NCI-H146 (cell line): Measurements from ENCODE around the gene MARF1.
"Not testable (repeated sequence)": the region's sequence is repeated elsewhere in the genome, so short reads cannot be mapped to it uniquely, and the experiment has no call there.

Experiments used
- DNase-seq: peaks from one replicate; lab custom pipeline; 2025; lab: John Stamatoyannopoulos, UW

MARF1 gene

DNA sequence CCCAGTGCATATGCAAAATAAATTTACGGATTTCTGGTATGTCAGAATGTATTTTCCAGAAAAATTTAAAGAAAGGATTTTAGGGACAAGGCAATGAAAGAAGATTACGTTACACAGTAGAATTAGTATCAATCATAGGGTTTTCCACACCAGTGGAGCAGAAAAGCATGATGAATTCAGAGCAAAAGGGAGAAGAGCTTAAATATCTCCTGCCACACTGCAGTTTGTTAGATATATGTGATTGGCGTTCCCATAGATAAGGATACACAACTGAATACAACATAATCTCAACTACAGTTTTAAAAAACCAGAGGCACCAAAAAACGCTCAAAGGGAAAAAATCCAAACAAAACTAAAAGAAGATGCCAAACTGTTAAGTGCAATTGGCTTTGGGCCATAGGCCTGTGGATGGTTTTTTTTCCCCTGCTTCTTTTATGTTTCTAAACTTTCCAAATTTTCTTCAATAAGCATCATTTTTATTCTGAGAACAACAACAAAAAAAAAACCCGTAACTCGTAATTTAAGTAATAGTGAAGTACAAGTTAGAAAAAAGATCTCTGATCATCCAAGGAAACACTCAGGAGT, 22.3 kb downstream of the MARF1 start:
- DNase-seq: no peak

DNA sequence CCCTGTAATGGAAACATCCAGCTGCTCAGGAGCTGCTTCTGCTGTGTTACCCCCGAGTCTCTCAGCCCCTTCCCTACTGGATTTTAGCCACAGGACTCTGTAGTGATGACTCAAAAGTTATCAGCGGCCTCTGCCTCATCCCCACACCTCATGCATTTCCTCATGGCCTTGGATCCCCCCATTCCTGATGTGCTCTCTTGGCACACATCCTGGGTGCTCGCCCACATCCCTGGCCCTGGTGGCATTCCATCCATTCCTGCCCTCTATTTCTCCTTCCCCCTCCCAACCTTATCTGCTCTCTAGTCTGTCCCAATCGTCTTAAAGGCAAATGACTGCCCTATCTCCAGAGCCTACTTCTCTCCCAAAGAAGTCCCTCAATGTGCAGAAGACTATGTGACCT, 24.6 kb downstream of the MARF1 start:
- DNase-seq: no peak

DNA sequence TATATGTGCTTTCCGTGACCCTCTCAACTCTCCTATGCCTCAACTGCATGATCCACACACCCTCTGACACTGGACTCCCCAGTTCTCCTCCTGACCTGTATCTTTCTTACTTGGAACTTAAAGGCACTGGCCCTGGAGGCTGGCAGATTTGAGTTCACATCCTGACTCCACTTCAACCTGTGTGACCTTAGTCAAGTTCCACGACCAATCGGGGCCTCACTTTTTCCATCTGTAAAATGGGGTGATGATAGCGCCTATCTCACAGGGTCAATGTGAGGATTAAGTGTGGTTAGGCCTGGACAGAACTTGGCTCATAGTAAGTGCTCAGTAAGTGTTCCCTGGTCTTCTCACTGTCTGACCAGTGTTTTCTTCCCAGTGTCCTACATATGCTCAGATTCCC, 25.1 kb downstream of the MARF1 start:
- DNase-seq: no peak

DNA sequence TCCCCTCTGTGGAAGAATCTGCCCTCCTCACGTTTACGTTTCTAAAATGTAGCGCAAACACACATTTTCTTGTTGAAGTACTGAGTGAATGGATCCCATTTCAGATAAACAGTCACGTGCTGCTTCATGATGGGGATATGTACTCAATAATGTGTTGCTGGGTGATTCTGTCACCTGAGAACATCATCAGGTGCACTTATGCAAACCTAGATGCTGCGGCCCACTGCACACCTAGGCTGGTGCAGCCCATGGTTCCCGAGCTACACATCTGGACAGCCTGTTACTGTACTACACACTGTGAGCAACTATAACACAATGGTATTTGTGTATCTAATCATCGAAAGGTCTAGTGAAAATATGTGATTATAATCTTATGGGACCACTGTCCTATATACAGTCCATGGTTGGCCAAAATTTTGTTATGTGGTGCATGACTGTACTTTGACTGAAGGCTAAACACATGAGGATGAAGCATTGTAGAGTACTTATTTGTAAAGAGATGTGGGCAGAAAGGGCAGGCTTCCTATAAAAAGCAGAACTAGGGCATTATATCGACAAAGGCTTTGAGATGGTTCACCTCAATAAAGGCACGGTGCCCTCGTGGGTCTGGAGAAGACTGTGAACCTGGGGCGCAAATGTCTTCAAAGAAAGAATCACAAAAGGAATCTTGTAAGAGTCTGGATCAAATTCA, 26.3 kb downstream of the MARF1 start:
- no peak for DNase-seq

DNA sequence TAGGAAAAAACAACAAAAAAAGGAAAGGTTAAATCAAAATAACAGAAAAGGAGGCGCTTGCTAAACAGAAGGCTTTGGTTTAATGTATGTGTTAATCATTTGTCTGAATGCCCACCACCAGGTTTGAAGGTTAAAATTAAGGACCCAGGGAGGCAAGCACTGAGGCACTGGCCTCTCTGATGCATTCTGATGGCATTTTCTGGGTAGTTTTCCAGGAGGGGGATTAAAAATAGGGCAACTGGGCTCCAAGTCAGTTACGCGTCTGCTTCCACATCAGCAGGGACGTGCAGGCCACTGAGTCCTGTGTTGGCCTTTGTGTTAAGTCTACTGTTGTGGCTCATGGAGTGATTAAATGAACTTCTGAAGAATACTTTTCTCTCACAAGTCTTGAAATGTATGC, 26.9 kb downstream of the MARF1 start:
- DNase-seq: no peak

DNA sequence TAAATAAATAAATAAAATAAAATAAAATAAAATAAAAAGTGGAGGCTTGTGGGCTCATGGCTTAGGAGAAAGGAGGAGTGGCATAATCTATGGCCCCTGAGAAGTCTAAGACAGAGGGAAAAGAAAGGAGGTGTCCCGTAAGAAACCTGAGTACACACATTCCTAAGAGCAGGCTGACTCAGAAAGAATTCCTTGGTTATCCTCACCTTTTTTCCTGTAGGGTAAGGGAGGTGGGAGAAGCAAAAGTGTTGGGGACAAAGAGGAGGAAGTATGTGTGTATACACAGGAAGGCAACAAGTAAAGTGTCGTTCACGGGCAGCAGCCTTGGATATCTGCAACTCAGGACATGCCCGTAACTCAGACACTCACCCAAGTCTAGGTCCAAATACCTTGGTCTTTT, 29.3 kb downstream of the MARF1 start:
- no peak for DNase-seq

DNA sequence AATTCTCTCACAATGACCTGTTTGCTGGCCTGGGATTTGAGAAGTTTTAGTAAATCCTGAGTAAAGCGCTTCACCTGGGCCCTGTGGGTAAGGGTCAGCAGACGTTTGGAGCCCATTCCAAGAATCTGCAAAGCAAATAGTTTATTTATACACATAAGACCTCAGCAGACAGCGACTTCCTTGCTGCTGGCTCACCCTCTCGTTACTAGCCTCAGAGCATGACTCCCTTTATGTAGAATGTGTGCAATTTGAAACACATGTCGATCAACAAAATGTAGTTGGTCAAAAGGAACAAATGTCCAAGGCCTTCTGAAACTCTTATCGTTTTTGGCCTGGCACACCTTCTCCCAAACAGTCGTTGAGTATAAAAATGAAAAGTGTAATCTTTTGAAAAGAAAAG, 31.3 kb downstream of the MARF1 start:
- no peak for DNase-seq

DNA sequence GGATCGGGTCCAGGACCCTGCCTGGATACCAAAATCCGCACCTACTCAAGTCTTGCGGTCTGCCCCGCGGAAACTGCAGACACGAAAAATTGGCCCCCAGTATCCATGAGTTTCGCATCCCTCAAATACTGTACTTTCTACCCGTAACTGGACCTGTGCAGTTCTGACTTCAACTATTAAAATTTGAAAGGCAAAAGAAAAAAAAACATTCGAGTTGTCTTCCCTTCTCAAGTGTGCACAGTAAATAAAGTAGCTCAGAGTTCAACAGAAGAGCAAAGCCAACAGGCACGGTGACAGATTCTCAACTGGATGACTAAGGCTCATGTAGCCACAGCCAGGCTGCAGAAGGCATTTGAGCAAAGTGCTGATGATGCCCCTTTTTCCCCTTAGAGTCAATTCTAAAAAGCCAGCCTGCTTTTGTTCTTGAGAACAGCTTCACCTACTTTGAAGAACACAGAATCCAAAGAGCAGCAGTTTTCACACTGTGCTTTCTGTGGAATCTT, 32.5 kb downstream of the MARF1 start:
- no peak for DNase-seq

DNA sequence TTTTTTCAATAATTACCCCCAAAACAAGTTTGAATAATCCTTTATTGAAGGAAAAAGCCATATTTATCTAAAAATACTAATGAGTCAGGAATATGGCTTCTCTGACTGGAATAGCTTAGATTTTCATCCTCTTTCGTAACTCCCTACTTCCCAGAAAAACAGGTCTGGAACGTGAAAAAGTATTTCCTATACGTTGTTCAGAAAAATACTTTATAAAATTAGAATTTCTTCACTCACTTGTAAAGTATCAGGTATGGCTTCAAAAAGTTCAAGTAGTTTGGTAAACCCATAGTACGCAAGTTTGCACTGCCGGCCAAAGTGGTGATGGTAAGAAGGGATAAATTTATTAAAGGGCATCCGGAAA, 33.7 kb downstream of the MARF1 start:
- no peak for DNase-seq

DNA sequence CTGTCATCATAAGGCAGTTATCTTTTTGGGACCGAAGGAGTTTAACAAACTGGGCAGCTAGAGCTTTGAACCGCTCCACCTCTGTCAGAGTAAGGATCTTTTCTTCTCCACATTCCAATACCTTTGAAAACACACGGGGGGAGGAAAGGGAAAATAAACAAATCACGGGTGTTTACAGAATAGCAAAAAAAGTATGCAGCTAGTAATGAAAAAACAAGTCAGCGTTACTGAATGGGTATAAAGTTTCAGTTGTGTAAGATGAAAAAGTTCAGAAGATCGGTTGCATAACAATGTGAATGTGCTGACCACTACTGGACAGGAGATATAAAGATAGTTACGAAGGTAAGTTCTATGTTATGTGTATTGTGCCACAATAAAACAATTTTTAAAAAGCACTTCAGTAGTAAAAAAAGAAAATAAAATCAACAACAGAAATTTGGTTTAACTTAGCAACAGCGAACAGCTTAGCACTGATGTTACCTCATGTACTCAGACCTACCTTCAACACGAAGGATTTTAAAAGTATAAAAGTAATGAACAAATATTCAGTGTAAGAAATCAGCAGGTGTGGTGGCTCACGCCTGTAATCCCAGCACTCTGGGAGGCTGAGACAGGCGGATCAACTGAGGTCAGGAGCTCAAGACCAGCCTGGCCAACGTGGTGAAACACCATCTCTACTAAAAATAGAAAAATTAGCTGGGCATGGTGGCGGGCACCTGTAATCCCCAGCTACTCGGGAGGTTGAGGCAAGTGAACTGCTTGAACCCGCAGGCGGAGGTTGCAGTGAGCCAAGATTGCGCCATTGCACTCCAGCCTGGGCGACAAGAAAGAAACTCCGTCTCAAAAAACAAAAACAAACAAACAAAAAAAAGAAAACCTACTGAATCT, 34.3 kb downstream of the MARF1 start:
- DNase-seq: no peak

DNA sequence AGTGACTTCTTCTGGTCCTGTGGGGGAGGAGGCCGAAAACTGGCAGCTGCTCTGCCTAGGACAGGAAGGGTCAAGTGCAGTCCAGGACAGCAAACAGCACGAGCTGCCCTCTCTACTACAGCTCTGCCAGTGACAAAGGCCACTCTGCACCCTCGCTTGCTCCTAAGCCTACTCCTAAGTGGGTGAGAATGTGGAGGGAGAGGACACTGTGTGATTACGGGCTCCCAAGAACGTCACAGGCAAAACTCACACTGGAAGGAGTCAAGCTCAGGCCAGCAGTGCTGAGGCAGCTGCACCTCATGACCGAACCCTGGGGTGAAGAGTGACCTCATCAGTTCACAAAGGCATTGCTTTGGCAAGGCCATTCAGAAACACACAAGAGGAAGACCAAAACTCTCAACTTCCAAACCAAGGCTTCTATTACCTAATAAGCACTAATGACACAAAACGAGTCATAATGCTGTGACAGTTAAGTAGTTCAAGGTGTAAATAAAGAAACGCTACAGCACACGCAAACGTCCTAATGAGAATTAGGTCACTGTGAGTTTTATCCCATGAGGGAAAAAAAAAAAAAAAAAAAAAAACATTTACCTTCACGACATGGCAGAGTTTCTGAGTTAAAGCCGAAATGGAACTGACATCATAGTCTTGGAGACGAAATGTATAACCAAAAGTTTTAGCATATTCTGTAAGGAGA, 35.1 kb downstream of the MARF1 start:
- no peak for DNase-seq

DNA sequence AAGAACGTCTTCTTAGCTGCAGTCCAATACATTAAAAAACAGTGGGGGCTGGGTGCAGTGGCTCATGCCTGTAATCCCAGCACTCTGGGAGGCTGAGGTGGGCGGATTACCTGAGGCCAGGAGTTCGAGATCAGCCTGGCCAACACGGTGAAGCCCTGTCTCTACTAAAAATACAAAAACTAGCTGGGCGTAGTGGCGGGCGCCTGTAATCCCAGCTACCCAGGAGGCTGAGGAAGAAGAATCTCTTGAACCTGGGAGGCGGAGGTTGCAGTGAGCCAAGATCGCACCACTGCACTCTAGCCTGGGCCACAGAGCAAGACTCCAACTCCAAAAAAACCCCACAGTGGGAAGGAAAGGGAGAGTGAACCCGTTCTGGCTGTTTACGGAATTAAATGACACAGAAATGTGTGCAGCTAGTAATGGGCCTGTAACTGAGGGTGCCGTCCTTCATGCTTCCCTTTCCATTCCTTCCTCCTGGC, 35.7 kb downstream of the MARF1 start:
- DNase-seq: not testable (repeated sequence)

DNA sequence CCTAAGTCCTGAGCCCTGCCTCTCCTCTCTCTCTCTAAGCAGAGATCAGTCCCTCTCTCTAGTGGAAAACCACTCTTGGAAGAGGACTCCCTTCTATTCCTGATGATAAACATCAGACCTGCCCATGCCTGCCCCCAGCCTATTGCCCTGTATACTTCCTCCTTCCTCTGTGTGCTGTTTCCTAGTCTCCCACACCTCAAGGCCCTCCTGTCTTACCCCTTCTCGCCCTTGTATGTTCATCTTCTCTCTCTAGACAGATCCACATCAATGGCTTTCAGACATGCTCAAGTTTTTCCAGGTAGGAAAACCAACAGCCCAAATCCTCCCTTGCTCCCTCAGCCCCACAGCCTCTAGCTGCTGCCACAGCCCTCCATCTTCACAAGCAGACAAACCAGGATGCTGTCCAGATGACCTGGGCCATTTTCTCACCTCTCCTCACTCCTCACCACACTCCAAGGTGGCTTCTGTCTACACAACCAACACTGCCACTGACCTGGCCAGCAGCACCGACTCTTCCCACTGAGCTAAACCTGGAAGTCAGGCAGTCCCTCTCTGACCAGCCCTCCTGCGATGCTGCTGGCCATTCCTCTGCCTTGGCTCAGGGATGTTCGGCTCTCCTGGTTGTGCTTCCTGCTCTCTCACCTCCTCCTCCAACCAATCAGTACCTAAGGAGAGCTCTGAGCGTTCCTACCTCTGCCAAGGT, 36.3 kb downstream of the MARF1 start:
- no peak for DNase-seq

DNA sequence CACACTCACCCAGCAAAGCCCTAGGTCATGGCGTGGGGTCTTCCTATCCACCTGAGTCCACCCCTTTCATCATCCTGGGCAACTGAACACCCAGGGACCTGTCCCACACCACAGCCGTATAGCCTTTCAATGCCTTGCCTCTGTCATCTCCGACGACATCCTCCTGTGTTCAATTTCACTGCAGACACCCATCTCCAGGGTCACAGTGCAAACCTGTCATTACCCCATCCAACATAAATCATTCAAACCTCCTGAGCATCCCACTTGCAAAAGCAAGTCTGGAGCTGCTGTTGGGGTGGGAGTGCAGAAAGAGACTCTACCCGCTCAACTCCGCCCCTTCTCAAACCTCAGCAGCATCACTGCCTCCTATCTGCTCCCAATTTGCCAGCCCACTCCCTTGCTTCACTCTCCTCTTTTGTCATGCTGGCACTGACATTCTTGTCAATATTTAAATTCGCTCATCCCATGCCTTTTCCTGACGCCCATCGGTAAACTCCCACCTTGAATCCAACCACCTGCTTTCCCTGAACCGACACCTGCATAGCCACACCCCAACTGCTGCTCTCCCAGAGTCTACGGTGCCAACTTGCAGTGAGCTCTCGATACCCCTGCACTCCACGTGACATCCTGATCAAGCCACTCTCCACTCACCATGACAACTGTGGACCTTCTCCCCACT, 37.0 kb downstream of the MARF1 start:
- DNase-seq: no peak

DNA sequence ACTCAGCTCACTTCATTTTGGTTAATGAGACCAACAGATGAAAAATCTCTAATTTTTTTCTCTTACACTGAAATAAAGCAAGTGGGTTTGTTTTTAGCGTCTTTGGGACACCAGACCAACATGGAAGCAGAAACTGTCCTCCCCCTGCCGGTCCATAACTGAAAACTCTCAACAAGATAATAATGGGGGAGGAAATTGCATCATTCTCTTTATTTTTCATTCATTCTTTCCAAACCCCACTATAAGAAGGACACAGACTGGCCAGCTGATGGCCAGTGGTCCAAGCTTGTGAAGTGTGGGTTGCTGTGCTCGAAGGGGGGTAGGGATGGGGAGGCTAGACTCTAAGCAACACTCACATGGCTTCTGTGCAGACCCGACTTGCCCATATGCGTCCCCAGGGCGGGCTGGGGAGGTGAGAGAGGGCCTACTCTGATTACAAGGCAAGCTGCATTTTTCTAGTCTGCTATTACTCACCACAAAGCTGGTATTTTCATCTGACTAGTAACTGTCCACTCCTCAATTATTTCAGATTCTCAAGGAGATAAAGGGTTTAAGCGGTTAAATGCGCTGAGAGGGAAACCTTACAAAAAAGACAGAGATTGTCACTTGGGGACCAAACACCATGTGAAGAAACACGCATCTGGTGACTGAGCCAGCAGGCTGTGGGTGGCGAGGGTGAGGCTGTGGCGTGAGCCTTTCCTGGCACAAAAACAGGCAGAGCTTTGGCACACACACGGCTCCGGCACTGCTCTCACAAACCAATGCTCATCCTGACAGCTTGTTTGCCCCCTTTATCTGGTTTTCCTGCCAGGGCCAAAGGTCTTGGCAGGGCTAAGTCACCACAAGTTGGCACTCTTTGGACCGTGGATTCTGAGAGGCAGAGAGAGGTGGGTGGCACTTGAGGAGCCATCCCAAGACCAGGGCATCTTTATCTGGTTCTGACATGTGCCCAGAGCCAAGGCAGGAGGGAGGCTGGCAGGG, 38.2 kb downstream of the MARF1 start:
- no peak for DNase-seq

DNA sequence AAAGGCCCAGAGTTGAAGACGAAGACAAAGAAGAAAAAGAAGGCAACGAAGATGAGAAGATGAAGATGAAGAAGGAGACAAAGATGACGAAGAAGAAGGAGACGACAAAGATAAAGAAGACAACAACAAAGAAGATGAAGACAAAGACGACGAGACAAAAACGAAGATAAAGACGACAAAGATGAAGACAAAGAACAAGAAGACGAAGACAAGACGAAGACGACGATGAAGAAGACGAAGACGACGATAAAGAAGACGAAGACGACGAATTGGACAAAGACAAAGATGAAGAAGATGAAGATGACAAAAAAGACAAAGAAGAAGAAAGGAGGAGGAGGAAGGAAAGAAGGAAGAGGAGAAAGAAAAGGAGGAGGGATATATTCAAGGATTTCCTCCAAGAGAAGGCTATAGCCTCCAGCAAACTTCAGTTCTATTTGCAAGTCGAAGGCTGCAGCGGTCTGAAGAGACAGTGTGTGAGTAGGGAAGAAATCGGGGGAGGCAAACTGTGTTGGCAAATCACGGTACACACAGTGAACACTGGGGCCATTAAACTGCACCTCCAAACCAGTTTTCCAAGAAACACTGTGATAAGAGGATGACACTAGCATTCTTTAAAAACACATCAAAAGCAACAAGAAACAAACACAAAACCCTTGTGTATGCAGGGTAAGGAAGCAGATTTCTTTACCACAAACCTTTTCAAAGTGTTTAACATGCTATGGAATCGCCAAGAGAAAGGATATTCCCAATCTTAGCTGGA, 40.5 kb downstream of the MARF1 start:
- no peak for DNase-seq

DNA sequence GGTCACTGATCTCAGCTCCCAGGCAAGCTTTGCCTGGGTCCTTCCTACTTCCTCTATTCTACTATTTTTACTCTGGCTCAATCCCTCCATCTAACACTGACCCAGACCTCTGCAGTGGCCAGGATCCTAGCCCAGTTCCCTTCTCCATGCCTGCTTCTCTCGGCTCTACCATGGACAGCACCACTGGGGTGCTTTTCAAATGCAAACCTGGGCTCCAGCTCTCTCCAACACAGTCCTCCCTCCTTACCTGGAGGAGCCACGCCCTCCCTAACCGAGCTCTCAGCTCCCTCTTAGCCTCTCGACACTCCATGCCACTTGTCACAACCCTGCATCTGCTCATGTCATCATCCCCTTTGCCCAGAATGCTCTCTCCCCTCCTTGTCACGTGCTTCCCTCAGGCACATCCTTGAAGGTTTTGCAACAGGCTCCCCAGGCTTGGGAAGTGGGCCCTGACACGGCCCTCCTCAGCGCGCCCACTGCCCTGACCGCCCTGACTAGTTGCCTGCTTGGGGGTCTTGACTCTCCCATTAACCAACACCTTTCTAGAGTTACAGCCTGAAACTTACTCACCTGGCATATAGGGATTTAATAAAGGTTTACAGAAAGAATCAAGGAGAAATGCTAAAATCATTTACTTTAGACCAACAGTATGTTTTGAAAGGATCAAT, 41.6 kb downstream of the MARF1 start:
- no peak for DNase-seq

DNA sequence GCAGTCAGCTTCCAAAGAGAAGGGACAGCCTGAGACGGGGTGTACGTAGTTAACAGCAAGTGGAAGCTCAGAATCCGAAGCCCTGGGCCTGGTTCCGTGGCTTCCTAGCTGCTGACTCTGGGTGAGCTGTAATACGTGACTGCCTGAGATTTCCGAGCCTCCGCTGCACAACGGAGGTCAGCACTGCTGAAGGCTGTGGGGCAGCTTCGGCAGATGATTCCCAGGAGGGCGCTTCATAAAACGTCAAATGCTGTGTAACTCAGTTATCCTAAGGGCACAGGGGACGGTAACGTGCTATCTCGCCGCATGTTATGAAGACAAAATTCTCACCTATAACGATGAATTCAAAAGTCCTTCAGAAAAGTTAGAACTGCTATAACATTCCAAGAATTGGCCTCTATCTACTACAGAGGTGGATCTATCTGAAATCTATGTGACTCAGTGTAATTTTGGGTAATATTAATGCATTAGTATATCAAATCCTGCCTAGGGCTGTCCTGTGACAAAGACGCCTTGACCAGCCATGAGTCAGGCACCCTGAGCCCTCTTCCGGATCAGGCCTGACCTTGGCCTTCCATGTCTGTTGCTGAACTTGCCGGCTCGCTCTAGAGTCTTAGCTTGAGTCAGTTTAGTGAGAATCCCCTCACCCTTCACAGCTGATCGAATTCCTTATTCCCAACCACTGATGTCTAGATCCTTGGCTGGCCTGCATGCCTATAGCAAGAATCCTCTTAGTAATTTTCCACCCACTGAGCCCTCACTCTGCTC, 43.5 kb downstream of the MARF1 start:
- no peak for DNase-seq
